GM19455 (cell line): ENCODE results near the gene FUT8.
"Not testable (repeated sequence)": the region's sequence is repeated elsewhere in the genome, so short reads cannot be mapped to it uniquely, and the experiment has no call there.

Source experiments
- ATAC-seq: cut with Tn5 transposase; IDR thresholded peaks from one replicate; pipeline ENCODE4 v1.9.1; 2021; ENCODE audit not compliant: unreplicated experiment

FUT8 gene

DNA sequence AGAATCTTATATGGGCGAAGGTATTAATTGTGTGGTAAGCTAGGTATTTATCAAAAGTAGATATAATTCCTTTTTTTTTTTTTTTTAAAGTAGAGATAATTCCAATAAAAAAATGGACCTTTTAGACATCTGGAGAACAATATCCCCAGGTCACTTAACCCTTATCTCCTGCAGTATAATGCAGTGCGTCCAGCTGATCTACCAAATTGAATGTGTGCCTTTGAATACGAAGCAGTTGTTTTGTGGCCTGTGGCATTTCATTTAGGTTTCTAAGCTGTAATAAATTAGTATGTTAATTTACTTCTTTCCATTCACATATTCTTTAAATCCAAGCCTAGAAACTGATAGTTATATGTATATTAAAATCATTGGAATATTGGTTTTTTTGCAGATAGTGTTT is 3.1 kb downstream of the FUT8 start:
- ATAC-seq: no peak

DNA sequence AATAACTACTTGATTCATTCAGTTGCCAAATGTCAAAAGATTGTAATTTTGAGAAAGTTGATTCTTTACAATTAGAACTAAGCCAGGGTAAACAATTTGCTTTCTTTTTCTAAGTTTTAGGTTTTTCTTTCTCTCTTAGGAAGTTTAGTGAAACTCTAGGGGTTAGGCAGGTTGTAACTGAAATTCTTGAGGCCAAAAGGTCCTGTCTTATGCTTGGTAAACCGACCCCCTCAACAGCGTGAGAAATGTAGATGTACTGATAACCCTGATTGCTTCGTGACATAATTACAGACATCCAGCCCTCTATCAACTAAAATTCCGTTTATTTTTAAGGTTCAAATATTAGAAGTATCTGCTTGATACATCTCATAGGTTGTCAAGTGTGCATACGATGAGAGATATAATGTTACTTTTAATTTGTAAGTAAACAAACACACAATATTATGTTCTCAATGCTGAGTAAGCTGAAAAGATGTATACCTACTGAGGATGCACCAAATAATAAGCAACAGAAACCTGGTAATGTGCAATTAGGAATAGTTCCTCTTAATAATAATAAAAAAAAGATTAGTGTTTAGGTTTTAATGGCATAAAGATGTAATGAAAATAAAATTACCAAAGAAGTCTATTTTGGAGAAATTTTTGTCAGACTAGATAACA is 7.2 kb downstream of the FUT8 start:
- no peak for ATAC-seq

DNA sequence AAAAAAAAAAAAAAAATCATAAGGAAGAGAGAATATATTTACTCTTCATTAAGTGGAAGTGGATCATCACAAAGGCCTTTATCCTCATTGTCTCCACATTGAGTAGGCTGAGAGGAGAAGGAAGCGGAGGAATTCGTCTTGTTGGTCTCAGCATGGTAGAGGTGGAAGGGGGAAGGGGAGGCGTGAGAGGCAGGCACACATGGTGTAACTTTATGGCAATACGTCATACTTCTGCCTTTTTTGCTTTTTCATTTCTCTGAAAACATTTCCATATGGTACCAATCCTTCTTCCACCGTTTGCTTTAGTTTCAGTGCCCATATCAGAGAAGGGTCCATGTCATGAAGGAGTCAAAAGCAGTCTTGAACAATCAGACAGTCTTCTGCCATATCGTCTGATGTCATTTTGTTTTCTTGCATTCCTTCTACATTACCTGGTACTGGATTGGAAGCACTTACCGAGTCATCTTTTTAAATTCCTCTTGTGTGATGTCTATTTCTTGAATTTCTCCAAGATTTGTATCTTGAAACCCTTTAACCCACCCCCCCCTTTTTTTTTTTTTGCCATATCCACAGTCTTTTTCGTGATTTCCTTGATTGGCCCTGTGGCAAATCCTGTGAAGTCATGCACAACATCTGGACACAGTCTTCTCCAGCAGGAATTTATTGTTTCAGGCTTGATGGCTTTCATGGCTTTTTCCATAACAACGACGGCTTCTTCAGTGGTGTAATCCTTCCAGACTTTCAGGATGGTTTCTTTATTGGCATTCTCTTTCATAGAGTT is 8.9 kb downstream of the FUT8 start:
- ATAC-seq: no peak

DNA sequence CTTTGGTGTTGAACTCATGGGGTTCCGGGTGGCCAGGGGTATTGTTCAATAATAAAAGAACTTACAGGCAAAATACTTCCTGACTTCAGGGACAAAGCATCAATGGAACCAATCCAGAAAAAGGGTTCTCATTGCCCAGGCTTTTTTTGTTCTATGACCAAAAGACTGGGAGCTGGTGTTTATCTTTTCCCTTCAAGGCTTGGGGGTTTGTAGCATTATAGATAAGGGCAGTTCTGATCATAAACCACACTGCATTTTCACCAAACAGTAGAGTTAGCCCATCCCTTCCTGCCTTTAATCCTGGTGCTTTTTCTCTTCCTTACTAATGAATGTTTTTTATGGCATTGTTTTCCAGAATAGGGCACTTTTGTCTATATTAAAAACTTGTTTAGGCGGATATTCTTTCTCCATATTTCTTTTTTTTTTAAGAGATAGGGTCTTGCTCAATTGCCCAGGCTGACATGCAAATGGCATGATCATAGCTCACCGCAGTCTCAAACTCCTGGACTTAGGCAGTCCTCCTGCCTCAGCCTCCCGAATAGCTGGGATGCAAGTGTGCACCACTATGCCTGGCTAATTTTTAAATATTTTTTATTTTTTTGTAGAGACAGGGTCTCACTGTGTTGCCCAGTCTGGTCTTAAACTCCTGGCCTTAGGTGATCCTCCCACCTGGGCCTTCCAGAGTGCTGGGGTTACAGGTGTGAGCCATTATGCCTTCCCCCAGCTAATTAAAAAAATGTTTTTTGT is 9.7 kb downstream of the FUT8 start:
- no peak for ATAC-seq

DNA sequence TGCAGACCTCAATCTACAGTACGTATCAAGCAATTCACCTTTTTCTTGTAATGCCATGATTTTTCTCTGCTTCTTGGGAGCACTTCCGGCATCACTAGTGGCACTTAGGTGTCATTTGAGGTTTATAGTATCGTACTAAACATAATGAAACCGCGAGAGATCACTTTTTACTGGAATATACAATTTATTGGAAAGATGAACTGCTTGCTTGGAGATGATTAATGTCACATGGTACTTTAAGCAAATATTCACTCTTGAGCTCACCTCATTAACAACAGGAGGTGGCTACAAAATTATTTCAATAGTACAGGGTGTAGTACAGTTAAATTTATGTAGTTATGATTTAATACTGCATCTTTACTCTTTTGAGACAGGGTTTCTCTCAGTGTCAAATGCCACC is 11.5 kb downstream of the FUT8 start:
- ATAC-seq: no peak

DNA sequence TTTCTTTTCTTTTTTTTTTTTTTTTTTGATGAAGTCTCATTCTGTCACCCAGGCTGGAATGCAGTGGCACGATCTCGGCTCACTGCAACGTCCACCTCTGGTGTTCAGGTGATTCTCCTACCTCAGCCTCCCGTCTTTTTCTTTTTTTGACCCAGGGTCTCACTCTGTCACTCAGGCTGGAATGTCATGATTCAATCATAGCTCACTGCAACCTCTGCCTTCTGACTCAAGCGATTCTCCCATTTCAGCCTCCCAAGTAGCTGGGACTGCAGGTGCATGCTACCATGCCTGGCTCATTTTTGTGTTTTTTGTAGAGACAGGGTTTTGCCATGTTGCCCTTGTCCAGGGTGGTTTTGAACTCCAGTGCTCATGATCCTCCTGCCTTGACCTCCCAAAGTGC is 12.0 kb downstream of the FUT8 start:
- no peak for ATAC-seq

DNA sequence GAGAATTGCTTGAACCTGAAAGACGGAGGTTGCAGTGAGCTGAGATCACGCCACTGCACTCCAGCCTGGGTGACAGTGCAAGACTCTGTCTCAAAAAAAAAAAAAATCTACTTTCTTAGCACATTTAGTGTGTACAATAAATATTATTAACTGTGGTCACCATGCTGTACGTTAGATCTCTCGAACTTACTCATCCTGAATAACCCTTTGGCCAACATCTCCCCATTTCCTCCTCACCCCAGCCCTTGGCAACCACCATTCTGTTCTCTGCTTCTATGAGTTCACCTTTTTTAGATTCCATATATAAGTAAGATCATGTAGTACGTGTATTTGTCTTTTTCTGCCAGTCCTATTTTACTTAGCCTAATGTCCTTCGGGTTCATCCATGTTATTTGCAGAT is 13.4 kb downstream of the FUT8 start:
- ATAC-seq: no peak

DNA sequence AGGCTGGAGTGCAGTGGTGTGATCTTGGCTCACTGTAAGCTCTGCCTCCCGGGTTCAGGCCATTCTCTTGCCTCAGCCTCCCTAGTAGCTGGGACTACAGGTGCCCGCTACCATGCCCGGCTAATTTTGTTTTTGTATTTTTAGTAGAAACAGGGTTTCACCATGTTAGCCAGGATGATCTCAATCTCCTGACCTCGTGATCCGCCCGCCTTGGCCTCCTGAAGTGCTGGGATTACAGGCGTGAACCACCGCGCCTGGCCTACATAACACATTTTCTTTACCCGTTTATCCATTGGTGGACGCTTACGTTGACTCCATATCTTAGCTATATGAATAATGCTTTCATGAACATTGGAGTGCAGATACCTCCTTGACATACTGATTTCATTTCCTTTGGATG is 14.4 kb downstream of the FUT8 start:
- ATAC-seq: not testable (repeated sequence)

DNA sequence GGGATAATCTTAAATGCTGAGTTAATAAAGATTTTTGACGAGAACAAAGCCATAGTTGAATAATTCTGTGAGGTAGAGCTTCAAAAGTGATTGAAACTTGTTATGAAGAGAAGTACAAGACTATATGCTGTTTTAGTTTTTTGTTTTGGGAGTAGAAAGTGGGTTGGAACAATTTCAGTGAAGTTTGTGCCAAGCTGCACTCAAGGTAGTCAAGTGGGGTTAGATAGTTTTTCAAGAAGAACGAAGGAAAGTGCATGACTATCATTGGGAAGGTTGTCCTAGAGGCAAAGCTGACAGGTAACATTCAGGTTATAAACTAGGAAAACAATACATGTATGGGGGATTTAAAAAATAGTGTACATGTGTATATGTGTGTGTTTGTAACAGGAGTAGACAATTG is 16.2 kb downstream of the FUT8 start:
- no peak for ATAC-seq

DNA sequence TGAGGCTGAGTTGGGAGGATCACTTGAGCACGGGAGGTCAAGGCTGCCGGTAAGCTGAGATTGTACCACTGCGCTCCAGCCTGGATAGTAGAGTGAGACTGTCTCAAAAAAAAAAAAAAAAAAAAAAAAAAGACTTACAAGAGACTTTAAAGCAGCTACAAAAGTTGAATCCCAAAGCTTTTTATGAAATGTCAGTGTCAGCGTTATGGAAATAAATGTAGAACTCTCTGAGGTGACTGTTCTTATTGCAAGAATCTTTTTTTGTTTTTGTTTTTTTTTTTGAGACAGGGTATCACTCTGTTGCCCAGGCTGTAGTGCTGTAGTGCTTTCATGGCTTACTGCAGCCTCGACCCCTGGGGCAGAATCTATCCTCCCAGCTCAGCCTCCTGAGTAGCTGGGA is 17.2 kb downstream of the FUT8 start:
- no peak for ATAC-seq

DNA sequence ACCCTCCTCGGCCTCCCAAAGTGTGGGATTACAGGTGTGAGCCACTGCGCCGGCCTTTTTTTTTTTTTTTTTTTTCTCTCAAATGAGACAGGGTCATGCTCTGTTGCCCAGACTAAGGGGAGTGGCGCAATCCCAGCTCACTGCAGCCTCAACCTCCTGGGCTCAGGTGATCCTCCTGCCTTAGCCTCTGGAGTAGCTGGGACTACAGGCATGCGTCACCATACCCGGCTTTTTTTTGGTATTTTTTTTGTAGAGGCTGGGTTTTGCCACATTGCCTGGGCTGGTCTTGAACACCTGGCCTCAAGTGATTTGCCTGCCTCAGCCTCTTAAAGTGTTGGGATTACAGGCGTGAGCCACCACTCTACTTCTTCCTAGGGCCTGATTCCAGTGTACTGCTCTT is 18.7 kb downstream of the FUT8 start:
- ATAC-seq: no peak

DNA sequence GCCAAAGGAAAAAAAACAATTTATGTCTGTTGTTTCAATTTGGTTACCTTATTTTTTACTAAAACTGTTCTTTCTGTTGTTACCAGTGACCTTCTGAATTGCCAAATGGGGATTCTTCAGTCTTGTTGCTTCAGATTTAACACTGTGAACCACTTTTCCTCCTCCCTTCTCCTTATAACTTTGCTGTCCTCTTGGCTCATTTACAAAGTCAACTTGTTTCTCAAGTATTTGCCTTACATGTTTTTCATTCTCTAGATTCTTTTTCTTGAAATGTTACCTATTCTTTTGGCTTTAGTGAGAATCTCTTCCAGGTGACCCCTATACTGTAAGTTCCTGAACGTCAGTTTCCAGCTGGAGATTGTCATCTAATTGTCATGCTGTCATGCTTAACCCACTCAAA is 19.4 kb downstream of the FUT8 start:
- no peak for ATAC-seq

DNA sequence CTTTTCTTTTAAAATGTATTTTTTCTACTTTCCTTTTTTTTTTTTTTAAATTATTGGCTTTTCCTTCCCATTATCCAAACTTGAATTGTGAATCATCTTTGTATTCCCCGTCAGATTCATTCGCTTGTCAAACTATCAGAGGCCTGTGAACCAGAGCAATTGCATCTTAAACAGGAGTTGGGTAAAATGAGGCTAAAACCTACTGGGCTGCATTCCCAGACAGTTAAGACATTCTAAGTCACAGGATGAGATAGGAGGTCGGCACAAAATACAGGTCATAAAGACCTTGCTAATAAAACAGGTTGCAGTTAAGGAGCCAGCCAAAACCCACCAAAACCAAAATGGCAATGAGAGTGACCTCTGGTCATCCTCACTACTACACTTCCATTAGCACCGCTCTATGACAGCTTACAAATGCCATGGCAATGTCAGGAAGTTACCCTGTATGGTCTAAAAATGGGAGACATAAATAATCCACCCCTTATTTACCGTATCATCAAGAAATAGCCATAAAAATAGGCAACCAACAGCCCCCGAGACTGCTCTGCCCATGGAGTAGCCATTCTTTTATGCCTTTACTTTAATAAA is 19.9 kb downstream of the FUT8 start:
- ATAC-seq: no peak

DNA sequence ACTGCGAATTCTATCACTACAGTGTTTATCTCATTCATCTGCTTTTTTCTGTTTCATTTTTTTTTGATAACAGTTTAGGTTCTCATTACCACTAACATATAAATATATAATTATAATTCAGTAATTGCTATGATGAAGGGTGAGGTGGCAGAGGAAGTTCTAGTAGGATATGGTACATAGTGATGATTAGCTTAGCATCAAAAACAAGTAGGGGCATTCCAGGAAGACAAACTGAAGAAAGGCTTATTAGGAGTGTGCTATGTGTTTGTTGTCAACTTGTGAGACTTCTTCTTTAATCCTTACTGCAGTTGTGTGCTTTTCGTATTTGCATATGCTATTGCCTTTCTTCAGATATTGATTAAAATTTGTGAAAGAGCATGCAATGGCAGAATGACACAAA is 20.6 kb downstream of the FUT8 start:
- no peak for ATAC-seq

DNA sequence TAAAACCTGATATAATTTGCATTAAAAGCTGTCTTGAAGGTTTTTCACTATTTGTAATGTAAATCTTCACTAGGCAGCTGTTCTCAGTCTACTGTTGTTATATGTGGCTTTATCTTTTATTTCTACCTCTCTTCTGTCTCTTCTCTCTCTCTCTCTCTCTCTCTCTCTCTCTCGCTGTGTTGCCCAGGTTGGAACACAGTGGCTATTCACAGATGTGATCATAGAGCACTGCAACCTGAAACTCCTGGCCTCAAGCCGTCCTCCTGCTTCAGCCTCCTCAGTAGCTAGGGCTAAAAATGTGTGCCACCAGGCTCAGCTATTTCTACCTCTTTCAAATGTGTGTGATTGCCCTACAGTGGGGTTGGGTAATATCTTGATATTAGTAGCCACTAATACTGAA is 21.1 kb downstream of the FUT8 start:
- no peak for ATAC-seq

DNA sequence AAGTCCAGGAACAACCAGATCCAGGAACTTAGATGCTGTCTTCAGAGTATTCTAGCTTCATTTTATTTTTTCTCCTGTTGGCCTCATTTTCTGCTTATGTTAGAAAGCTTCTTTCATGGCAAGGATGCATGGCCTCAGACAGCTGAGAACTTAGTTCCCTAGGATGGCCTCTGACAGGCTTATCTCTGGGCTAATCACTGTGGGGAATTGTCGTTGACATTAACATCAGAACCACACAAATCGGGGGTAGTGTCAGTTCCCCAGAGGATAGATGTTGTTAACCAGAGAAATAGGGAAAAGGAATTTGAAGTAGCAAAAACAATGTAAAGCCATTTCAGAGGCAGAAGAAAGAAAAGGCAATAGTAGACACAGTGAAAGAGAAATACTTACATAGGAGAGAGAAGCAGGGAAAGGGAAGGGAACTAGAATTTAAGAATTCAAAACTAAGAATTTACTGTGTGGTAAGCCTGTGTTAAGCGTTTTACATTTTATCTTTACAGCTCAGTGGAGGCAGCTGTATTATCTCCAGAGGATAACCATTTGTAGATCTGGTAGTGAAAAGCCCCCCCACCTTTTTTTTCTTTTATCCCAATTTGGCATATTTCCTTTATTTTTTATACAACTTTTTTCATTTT is 21.8 kb downstream of the FUT8 start:
- ATAC-seq: no peak

DNA sequence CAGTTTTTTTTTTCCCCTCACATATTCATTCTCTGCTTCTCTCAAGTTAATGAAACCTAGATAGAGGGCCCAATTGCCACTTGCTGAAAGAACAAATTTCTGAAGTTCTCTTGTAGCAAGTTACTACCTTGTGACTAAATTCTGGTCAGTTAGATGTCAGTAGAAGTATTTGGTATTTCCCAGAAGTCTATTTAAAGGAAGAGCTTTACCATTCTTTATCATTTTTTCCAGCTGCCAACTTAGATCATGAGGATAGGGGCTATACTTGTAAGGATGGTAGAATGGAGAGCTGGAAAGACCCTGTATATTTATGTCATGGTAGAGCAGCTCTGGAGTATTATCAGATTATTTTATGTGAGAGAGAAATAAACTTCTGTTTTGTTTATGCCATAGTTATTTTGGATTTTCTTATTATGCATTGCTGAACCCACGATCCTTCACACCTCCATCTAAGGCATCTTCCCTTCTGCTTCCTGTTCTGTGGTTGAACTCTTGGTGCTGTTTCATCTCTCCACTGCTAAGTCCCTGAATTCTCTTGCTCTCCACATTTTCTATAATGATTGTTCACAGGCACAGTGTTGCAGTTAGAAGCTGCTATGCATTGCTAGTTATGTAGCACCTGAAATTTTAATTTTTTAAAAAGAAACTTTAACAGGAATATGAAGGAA is 25.9 kb downstream of the FUT8 start:
- ATAC-seq: no peak

DNA sequence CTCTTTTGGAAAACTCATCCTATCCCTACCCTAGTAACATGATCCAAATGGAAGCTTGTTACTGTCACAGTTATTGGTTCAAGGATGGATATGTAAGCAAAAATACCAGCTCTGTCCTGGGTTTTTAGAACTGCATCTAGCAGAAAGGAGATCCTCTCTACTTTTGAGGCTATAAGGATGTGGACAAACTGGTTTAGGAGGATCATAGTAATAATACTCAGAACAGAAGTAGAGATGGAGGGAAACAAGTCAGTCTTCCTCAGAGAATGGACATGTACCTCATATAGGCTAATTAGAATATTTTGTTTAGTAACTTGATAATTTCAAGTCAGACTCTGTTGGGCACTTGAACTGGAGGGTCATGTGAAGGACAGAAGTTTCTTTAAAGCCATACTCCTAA is 26.6 kb downstream of the FUT8 start:
- ATAC-seq: no peak

DNA sequence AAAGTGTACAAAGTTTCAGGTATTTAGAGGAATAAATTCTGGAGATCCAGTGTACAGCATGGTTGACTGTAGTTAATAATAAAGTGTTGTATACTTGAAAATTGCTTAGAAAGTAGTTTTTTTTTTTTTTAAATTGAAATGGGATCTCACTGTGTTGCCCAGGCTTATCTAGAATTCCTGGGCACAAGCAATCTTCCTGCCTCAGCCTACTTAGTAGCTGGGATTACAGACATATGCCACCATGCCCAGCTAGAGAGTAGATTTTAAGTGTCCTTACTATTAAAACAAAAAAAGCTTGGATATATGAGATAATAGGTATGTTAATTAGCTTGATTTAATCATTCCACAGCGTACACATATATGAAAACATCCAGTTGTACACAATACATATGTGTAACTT is 27.7 kb downstream of the FUT8 start:
- ATAC-seq: no peak

DNA sequence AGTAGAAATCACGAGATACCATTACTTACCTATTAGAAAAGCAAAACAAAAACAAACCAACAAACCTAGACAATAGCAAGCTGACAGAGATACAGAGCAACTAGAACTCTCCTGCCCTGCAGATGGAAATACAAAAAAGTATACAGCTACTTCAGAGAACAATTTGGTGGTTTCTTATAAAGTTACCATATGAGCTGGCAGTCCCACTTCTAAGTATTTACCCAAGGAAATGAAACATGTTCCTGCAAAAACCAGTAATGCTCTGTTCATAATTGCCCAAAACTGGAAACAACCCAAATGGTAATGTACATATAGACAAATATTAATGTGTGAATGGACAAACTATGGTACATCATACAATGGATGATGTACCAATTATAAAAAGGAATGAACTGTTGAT is 31.7 kb downstream of the FUT8 start:
- no peak for ATAC-seq

DNA sequence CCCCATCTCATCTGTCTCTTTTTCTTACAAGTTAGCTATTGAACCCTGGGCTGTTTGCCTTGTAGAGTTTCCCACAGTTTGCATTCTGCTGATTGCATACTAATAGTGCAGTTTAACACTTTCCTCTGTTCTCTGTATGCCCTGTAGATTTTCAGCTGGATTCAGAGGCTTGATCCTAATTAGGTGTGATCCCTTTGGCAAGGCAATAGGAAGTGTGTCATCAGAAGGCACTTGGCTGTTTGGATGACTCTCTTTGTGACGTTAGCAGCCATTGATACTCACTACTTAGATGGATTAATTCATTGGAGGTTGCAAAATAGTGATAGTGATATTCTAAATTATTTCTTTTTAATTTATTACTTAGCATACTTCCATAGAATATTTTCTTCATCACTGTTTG is 33.6 kb downstream of the FUT8 start:
- ATAC-seq: no peak
